ENCODE results near the gene CASP9. TPM values are rescaled to one million over a fixed set of nuclear protein-coding genes. Genes with fewer than 3 reads are reported as not detected.
"Not testable (repeated sequence)": the region's sequence is repeated elsewhere in the genome, so short reads cannot be mapped to it uniquely, and the experiment has no call there.

The CASP9 gene
- polyA plus RNA-seq, 1 donor = 18.8 TPM

DNA sequence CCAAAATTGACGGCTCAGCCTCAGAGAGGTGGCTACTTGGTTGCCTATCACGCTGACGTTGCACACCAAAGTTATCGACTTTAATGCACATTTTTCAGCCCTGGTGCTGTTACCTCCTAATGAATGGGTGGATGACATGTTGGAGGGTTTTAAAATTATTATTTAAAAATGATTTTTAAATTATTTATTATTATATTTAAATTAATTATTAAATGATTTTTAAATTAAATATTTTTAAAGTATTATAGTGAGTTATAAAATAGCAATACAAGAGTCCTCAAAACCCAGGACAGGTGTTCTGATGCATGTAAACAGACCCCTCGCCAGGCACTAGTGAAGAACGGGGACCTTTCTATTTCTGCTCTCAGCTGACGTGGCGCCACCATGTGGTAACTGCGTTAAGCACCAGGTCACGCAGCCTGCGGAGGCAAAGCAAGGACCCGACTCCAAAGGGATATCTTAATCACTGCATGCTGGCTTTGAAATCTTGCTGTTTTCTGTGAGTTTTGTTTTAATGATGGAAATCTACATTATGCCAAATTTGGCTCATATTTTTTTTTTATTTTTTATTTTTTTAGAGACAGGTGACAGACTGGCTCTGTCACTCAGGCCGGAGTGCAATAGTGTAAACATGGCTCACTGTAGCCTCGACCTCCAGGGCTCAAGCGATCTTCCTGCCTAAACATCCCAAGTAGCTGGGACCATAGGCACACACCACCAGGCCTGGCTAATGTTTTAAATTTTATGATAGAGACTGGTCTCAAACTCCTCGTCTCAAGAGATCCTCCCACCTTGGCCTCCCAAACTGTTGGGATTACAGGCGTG, 22.6 kb downstream of the CASP9 start:
- 39% methylated on average over 3 of the region's 17 CpGs for WGBS (ENCODE audit: insufficient coverage, low lambda C conversion rate)
- no peak overlapping the region for H3K4me3 ChIP-seq (ENCODE audit: low read length)
- H3K4me1 ChIP-seq (ENCODE audit: control insufficient read depth, insufficient read depth, low read length) = peaks cover 4% of the 10 kb centered on the region
- DNase-seq = peak; percentile 46 to 47
- no peaks in the 10 kb centered on the region for H3K9me3 ChIP-seq (ENCODE audit: control insufficient read depth, low read depth, low read length)
- no peak overlapping the region for H3K27ac ChIP-seq (ENCODE audit: low read length)
- H3K36me3 ChIP-seq (ENCODE audit: control insufficient read depth, insufficient read depth, low read length) = peaks cover 46% of the 10 kb centered on the region
- H3K27me3 ChIP-seq (ENCODE audit: control insufficient read depth, insufficient read depth, low read length) = no peaks in the 10 kb centered on the region

DNA sequence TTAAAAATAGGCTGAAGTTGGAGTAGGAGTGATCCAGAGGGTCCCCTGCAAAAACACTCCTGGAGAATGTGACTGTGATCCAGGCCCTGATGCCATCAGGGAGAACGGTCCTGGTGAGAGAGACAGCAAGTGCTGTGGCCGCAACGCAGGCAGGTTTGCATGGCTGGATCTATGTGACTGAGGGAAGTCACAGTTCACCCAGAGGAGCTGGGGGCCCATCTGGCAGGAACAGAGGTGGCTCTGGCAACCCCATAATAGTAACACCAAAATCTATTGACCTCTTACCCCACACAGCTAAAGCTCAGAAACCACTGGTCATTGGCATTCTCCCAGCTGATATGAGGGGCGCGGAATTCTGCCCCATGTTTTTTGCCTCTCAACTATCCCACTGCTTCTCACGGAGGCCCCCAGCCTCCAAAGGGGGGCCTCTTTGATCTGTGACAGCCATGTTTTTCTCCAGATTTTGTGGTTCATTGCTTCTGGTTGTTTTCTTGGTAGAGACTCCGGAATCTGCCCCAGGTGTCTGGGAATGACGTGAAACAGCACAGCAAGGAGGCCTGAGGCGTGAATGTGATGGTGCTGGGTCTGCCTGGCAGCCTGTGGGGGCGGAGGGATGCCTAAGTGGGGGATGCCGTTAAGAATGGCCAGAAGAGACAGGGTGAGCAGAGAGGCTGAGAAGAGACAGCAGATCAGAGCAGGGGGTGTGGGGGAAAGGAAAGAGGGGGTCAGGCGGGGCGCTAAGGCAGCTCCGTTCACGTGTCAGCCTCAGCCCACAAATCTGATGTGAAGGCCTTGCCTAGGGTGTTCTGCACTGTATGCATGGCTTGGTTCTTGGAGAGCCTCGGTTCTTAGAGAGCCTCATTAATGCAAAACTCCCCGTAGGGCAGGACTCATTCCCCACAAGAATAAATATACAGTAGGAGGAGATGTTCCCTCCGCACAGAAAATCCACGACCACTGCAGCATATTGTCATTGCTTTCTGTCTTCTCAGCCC, 23.5 kb downstream of the CASP9 start:
- peaks cover 38% of the 10 kb centered on the region for H3K36me3 ChIP-seq (ENCODE audit: control insufficient read depth, insufficient read depth, low read length)
- H3K27me3 ChIP-seq (ENCODE audit: control insufficient read depth, insufficient read depth, low read length) = no peaks in the 10 kb centered on the region
- no peak overlapping the region for H3K4me3 ChIP-seq (ENCODE audit: low read length)
- H3K9me3 ChIP-seq (ENCODE audit: control insufficient read depth, low read depth, low read length) = no peaks in the 10 kb centered on the region
- peaks cover 4% of the 10 kb centered on the region for H3K4me1 ChIP-seq (ENCODE audit: control insufficient read depth, insufficient read depth, low read length)
- DNase-seq = no peak
- WGBS (ENCODE audit: insufficient coverage, low lambda C conversion rate) = 100% methylated on average over 2 of the region's 19 CpGs
- H3K27ac ChIP-seq (ENCODE audit: low read length) = no peak overlapping the region

DNA sequence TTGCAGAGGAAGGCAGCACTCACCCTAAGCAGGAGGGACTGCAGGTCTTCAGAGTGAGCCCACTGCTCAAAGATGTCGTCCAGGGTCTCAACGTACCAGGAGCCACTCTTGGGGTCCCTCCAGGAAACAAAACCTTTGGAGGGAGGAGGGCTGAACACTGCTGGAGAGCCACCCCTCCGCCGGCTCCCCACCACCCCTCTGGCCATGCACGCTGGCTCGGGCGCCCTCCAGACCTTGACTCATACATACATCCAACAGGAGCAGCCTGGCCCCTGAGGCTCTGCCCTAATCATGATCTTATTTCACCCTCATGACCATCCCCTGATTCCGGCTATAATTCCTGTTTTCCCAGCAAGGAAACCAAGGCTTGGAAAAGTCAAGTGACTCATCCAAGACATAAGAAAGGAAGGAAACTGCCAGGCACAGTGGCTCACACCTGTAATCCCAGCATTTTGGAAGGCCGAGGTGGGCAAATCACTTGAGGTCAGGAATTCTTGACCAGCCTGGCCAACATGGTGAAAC, 30.1 kb downstream of the CASP9 start:
- no peaks in the 10 kb centered on the region for H3K27me3 ChIP-seq (ENCODE audit: control insufficient read depth, insufficient read depth, low read length)
- H3K4me1 ChIP-seq (ENCODE audit: control insufficient read depth, insufficient read depth, low read length) = peaks cover 1% of the 10 kb centered on the region
- no peaks in the 10 kb centered on the region for H3K9me3 ChIP-seq (ENCODE audit: control insufficient read depth, low read depth, low read length)
- WGBS (ENCODE audit: insufficient coverage, low lambda C conversion rate) = no CpG with 5 or more reads among the region's 9 CpGs
- H3K36me3 ChIP-seq (ENCODE audit: control insufficient read depth, insufficient read depth, low read length) = peaks cover 32% of the 10 kb centered on the region
- no peak overlapping the region for H3K27ac ChIP-seq (ENCODE audit: low read length)
- no peak overlapping the region for H3K4me3 ChIP-seq (ENCODE audit: low read length)
- DNase-seq = no peak

DNA sequence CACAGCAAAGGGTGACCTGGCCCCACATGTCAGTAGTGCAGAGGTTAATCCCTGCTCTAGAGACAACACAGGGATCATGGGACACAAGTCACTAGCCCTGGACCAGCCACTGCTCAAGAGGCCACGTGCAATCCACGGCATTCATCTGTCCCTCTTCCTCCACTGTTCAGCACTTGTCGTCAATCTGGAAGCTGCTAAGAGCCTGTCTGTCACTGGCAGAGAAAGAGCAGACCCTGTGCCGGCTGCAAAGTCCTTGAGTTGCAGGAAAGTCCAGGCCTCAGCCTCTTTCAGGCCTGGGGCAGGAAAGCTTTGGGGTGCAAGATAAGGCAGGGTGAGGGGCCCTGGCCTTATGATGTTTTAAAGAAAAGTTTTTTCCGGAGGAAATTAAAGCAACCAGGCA, 31.4 kb downstream of the CASP9 start:
- no peak overlapping the region for H3K4me3 ChIP-seq (ENCODE audit: low read length)
- WGBS (ENCODE audit: insufficient coverage, low lambda C conversion rate) = no CpG with 5 or more reads among the region's 5 CpGs
- no peak overlapping the region for H3K27ac ChIP-seq (ENCODE audit: low read length)
- H3K36me3 ChIP-seq (ENCODE audit: control insufficient read depth, insufficient read depth, low read length) = peaks cover 32% of the 10 kb centered on the region
- no peaks in the 10 kb centered on the region for H3K4me1 ChIP-seq (ENCODE audit: control insufficient read depth, insufficient read depth, low read length)
- no peak for DNase-seq
- no peaks in the 10 kb centered on the region for H3K9me3 ChIP-seq (ENCODE audit: control insufficient read depth, low read depth, low read length)
- no peaks in the 10 kb centered on the region for H3K27me3 ChIP-seq (ENCODE audit: control insufficient read depth, insufficient read depth, low read length)

DNA sequence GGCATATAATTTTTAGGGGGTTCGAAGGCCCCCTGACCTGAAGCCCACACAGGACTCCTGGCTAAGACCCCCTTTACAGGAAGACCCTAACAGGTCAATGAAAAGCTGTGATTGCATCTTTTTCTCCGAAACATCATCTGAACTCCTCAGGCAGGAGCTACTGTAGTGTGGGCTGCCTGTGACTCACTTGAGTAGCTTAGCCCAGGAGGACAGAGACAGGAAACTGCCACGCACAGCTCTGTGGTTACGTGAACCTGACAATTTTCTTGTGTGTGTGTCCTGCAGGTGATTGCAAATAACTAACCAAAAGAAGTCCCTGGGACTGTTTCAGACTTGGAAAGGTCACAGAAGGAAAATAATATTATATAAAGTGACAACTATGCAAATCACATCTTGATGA, 33.0 kb downstream of the CASP9 start:
- 90% methylated on average over 2 of the region's 4 CpGs for WGBS (ENCODE audit: insufficient coverage, low lambda C conversion rate)
- H3K27me3 ChIP-seq (ENCODE audit: control insufficient read depth, insufficient read depth, low read length); H3K9me3 ChIP-seq (ENCODE audit: control insufficient read depth, low read depth, low read length); H3K4me3 ChIP-seq (ENCODE audit: low read length); H3K27ac ChIP-seq (ENCODE audit: low read length); H3K4me1 ChIP-seq (ENCODE audit: control insufficient read depth, insufficient read depth, low read length); DNase-seq: not testable (repeated sequence)
- H3K36me3 ChIP-seq (ENCODE audit: control insufficient read depth, insufficient read depth, low read length) = peaks cover 31% of the 10 kb centered on the region

DNA sequence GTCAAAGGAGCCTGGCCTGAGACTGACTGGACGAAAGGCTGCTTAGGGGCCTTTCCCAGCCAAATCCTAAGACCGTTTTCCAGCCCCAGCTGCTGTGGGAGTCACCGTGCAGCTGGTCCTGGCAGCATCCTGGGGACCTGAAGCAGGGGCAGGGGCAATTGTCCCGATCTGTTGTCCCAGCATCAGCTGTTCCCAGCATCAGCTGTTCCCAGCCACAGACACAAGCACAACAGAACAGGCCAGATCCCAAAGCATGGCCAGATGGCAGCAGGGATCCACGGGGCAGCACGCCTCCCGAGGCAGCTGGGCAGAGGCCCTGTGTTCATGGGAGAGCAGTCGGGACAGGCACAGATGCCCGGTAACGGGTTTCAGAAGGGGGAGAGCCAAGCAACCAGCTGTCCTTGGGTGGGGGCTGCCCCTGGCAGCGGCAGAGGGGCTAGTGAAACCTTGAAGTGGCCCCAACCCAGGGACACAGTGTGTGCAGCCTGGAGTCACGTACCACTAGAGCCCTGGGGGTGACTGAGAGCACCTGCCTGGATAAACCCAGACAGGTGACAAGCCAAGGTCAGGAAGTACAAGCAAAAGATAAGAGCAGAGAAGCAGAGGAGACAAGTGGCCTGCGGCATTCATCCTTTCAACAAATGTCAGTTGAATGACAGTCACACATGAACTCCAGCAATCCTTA, 34.8 kb downstream of the CASP9 start:
- Histone ChIP-seq H3K4me1 (ENCODE audit: control insufficient read depth, insufficient read depth, low read length) (no peaks in the 10 kb centered on the region), H3K36me3 (ENCODE audit: control insufficient read depth, insufficient read depth, low read length) (peaks cover 28% of the 10 kb centered on the region), H3K4me3 (ENCODE audit: low read length) (no peak overlapping the region), H3K27me3 (ENCODE audit: control insufficient read depth, insufficient read depth, low read length) (no peaks in the 10 kb centered on the region), H3K9me3 (ENCODE audit: control insufficient read depth, low read depth, low read length) (no peaks in the 10 kb centered on the region), H3K27ac (ENCODE audit: low read length) (no peak overlapping the region)
- peak in 1 of 2 donors; percentile 52 for DNase-seq
- no CpG with 5 or more reads among the region's 13 CpGs for WGBS (ENCODE audit: insufficient coverage, low lambda C conversion rate)

DNA sequence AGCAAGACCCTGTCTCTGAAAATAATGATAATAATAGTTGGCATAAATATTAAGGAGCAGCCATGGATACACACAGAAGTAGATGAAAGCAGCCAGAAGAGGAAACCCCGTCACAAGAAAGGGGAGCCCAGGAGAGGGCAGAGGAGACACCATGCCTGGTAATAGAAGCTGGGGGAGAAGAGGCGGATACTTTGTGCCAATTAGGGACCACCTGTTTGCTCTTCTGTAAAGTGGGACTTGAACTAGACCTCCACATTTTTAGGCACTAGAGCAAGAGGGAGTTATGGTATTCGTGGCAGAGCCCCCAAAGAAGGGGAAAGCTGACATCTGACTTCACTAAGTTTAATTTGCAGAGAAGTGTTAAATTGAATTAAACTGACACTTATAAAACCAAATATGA, 35.6 kb downstream of the CASP9 start:
- no CpG with 5 or more reads among the region's 3 CpGs for WGBS (ENCODE audit: insufficient coverage, low lambda C conversion rate)
- Histone ChIP-seq H3K27me3 (ENCODE audit: control insufficient read depth, insufficient read depth, low read length) (no peaks in the 10 kb centered on the region), H3K27ac (ENCODE audit: low read length) (no peak overlapping the region), H3K9me3 (ENCODE audit: control insufficient read depth, low read depth, low read length) (no peaks in the 10 kb centered on the region), H3K36me3 (ENCODE audit: control insufficient read depth, insufficient read depth, low read length) (peaks cover 22% of the 10 kb centered on the region), H3K4me3 (ENCODE audit: low read length) (no peak overlapping the region), H3K4me1 (ENCODE audit: control insufficient read depth, insufficient read depth, low read length) (no peaks in the 10 kb centered on the region)
- no peak for DNase-seq

DNA sequence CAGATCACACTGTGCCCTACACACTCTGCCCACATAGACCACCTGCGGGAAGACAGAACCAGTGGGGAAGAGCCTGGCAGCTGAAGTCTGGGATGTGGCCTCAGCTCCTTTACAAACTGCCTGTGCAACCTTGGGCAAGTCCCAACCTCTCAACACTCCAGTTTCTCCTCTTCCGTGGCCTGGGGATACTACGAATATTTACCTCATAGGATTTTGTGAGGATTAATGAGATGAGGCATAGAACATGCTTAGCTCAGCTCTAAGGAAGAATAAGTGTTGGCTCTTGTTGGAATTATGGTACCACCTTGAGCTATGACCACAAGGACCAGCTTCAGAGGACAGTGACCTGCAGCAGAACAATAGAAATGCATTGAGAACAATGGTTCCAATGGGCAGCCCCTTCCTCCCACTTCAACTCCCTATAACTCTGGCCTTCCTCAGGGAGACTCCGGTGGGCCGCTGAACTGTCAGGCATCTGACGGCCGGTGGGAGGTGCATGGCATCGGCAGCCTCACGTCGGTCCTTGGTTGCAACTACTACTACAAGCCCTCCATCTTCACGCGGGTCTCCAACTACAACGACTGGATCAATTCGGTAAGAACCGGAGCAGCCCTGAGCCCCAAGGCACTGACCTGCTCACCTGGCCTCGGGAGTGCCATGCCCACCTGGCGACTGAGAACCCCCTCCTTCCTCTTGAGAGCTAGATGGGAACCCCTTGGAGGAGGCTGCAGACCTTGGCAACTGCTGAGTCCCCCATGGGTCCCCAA, 37.0 kb downstream of the CASP9 start:
- not testable (repeated sequence) for H3K4me1 ChIP-seq (ENCODE audit: control insufficient read depth, insufficient read depth, low read length); DNase-seq; H3K9me3 ChIP-seq (ENCODE audit: control insufficient read depth, low read depth, low read length); H3K27ac ChIP-seq (ENCODE audit: low read length); H3K36me3 ChIP-seq (ENCODE audit: control insufficient read depth, insufficient read depth, low read length); H3K27me3 ChIP-seq (ENCODE audit: control insufficient read depth, insufficient read depth, low read length); H3K4me3 ChIP-seq (ENCODE audit: low read length)
- WGBS (ENCODE audit: insufficient coverage, low lambda C conversion rate) = no CpG with 5 or more reads among the region's 17 CpGs

DNA sequence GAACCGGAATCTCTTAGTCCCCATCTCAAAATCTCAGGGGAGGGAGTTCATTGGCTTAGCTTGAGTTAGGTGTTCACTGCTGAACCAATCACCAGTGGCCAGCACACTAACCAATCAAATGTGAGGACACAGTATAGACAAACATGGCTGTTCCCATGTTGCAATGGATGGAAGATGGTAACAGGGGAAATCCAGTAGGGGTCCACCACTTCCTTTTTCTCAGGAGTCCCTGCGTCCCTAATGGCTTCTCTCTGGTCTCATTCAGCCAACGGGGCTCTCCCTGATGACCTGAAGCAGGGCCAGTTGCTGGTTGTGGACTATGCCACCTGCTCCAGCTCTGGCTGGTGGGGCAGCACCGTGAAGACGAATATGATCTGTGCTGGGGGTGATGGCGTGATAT, 38.4 kb downstream of the CASP9 start:
- Histone ChIP-seq H3K9me3 (ENCODE audit: control insufficient read depth, low read depth, low read length) (no peaks in the 10 kb centered on the region), H3K4me3 (ENCODE audit: low read length) (no peak overlapping the region), H3K27ac (ENCODE audit: low read length) (no peak overlapping the region), H3K36me3 (ENCODE audit: control insufficient read depth, insufficient read depth, low read length) (peaks cover 6% of the 10 kb centered on the region), H3K27me3 (ENCODE audit: control insufficient read depth, insufficient read depth, low read length) (no peaks in the 10 kb centered on the region), H3K4me1 (ENCODE audit: control insufficient read depth, insufficient read depth, low read length) (no peaks in the 10 kb centered on the region)
- no CpG with 5 or more reads among the region's 6 CpGs for WGBS (ENCODE audit: insufficient coverage, low lambda C conversion rate)
- DNase-seq = no peak

Measured in large intestine (tissue), 3 donors.